Activated CD8-positive, alpha-beta memory T cell treated with anti-CD3 and anti-CD28 coated beads, Interleukin-2, amount 50 U/mL, for 24 hours (primary cell): ENCODE measurements around the gene ACP5.
A peak's percentile ranks its signal among the peaks of the same experiment; 100 is the strongest.
"Not testable (repeated sequence)": the region's sequence is repeated elsewhere in the genome, so short reads cannot be mapped to it uniquely, and the experiment has no call there.

ENCODE experiments used
- DNase-seq: peaks from one replicate; pipeline ENCODE4 v3.0.0-alpha.2; 2020; ENCODE audit errors: extremely low read depth

Gene ACP5

DNA sequence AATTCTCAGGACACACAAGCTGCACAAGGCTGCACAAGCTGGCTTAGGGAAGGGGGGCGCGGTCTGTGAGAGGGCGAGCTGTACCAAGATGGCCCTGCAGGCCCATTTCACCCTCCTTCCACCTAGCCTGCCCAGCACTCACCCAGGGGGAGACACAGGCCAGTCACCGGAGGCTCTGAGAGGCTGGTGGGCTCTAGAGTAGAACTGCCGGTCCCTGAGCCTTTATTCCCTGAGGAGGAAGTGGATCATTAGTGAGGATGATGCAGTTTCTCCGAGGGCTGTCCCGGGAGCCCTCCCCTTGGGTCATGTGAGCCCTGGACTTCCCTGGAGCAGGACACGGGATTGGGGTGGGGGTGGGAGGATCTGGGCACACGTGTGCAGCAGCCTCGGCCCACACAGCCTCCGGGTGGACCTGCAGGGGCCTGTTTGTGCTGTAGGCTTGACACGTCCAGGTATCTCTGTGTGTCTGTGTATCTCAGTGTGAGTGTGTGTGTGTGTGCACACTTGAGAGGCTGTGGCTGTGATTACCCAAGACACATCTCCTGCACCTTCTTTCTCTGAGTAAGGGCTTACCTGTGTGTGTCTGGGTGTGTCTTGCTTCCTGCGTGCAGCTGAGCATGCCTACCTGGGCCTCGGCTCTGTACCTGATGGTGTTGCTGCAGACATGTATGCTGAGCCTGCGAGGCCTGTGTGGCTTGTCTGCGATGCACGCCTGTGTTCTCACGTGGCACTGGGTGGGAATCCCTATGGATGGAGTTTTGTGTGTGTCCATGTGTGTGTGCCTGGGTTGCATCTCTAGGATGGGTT lies at the start of gene ACP5:
Gene ACP5 (minus strand): TSS at position 195 of the 807 bp plus-strand sequence. CDS start 328 bp downstream, outside the sequence.
- no peak for DNase-seq

DNA sequence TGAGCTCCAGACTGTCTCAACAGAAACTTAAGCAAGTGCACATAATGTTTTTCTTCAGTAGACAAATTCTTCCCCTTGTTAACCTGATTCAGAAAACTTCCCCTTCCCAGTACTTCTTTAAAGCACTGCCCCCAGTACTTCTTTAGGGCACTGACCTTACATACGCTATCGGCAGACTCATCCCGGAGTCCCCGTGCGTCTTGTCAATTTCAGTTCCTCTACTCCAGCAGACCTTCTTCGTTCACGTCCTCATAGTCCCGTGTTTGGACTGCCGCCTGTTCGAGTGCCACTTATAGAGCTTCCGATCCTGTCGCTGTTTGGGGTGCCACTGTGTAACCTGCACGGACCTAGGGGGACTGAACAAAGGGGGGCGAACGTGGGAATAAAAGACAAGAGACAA lies 48.8 kb upstream of the ACP5 start:
- DNase-seq = no peak

DNA sequence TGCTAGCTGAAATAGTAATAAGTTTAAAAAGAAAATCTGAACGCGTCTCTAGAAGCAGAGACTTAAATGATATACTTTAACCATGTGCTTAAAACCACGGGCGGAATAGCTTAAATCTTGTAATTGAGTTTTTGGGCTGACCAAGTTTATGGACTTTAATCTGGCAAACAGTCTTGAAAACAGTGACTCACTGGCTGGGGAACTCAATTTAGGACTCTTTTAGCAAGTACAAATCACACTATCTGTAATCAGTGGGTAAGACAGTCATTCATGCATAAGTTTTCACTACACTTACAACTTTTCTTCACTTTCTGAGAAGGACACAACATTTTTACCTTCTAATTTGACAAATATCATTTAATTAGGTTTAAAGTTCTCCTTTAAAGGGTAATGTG lies 46.6 kb upstream of the ACP5 start:
- no peak for DNase-seq

DNA sequence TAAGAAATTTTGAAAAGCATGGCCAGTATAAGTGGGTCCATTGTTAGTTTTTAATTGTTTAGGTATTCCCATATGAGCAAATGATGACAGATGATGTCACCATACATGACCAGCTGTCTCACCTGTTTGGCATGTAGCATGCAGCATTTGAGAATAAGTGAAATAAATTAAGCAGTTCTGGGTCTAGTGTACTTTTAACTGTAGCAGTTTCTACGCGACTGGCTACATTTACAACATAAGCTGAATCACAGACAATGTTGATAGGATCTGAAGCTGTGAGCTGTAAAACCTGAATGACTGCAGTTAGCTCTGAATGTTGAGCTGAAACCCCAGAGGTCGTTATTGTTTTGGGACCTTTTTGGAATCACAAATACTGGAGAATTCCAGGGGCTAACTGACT lies 45.0 kb upstream of the ACP5 start:
- not testable (repeated sequence) for DNase-seq

- DNase-seq = no peak
Measured at GRCh38 chr19:11620553-11620952, 43.1 kb upstream of the ACP5 start.

GRCh38 chr19:11617180-11618062 lies 40.0 kb upstream of the ACP5 start:
- no peak for DNase-seq

DNA sequence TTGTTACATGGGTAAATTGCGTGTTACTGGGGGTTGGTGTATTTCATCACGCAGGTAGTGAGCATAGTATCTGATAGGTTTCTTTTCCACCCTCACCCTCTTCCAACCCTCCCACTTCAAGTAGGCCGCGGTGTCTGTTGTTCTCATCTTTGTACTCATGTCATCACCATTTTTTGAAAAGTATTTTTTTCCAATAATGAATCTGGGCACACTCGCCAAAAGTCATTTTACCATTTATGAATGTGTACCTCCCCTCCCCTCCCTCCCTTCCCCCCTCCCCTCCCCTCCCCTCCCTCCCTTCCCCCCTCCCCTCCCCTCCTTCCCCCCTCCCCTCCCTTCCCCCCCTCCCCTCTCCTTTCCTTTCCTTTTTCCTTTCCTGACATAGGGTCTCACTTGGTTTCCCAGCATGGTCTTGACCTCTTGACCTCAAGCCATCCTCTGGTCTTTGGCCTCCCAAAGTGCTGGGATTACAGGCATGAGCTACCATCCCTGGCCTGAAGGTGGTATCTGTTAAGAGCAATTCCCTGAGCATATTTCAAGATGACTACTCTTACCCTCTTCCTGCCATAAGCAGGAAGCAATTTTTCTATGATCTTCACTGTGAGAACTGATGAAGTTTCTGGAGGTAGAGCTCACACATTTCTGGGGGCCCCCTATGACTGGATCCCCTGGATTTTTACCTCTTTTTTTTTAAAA lies 35.5 kb upstream of the ACP5 start:
- DNase-seq = no peak

GRCh38 chr19:11611730-11612129 lies 34.3 kb upstream of the ACP5 start:
- no peak for DNase-seq

GRCh38 chr19:11606484-11606883 lies 29.0 kb upstream of the ACP5 start:
- no peak for DNase-seq

GRCh38 chr19:11599704-11600103 lies 22.3 kb upstream of the ACP5 start:
- not testable (repeated sequence) for DNase-seq

GRCh38 chr19:11598746-11599145 lies 21.3 kb upstream of the ACP5 start:
- no peak for DNase-seq

DNA sequence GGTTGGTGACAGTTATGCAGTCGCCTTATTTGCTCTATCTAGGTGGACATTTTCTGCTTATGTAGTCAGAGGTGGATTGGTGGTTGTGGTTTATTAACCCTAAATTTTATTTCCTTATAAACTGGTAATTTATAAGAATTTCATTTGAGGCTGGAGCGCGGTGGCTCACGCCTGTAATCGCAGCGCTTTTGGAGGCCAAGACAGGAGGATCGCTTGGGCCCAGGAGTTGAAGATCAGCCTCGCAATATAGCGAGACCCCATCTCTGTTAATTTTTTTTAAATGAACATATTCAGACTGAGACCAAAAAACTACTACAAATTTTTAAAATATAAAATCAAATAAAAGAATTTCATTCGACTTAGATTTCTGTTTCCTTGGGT lies 20.6 kb upstream of the ACP5 start:
- DNase-seq = no peak

GRCh38 chr19:11597202-11598102 lies 20.0 kb upstream of the ACP5 start, which contains the start of gene ZNF627:
Gene ZNF627, plus strand, starts transcription at chr19:11597483. Its CDS starts 145 bp downstream, at chr19:11597628.
- peak; percentile 95 for DNase-seq

DNA sequence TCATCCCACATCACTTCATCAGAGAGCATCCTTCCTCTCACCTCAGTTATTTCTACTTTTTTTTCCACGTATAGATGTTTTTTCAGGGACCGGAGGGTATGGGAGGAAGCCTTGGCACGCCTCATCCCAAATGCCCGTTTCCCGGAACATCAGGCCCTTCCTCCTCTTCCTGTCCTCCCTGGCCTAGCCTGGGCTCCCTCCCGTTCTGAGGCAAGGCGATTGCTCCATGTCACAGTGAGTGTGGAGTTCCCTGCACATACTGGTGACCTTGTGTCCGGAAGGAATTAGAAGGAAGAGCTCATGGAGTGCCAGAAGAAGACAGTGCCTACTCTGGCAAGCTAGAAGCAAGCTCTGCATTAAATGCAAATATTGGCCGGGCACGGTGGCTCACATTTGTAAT lies 18.7 kb upstream of the ACP5 start:
- DNase-seq = no peak

DNA sequence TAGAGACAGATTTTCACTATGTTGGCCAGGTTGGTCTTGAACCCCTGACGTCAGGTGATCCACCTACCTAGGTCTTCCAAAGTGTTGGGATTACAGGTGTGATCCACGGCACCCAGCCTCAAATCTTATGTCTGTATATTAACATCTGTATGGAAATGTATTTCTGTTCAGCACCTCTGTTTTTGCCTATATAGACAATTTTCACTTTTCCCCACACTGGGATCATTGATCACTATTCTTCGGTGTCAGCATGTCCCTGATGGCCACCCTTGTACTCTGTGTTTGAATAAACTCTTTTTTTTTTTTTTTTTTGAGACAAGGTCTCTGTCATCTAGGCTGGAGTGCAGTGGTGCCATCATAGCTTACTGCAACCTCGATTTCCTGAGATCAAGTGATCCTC lies 16.6 kb upstream of the ACP5 start:
- no peak for DNase-seq

- DNase-seq = no peak
Measured at GRCh38 chr19:11587975-11588631, 10.7 kb upstream of the ACP5 start.

DNA sequence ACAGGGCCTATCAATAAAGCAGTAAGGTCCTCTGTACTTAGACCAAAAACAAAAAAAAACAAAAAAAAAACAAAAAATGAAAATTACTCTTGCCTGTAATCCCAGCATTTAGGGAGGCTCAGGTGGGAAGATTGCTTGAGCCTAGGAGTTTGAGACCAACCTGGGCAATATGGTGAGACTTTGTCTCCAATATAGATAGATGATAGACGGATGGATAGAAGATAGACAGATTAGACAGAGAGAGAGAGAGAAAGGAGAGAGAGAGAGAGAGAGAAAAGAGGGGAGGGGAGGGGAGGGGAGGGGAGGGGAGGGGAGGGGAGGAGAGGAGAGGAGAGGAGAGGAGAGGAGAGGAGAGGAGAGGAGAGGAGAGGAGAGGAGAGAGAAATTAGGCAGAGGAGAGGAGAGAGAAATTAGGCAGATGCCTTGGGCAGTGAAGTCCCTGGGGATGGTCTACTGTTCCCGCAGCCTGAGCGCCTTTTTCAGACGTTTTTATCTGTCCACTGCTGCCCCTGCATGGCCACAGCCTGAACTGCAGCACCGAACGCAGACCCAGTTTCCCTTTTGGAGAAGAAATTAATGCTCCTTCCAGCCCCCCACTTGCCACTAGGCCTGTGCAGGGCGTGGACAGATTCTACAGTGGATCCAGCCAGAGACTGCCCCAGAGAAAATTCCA lies 10.0 kb upstream of the ACP5 start:
- DNase-seq = peak; percentile 34

DNA sequence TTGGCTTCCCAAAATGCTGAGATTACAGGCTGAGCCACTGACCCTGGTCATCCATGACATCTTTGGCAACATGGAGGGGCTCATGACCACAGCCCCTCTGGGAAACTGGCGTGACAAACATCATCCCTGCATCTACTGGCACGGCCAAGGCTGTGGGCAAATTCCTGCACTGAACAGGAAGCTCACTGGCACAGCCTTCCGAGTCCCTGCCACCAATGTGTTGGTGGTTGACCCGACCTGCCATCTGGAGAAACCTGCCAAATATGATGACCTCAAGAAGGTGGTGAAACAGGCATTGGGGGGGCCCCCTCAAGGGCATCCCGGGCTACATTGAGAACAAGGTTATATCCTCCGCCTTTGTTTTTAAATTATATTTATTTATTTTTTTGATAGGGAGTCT lies 8.9 kb upstream of the ACP5 start:
- DNase-seq = no peak

GRCh38 chr19:11581740-11582139 lies 4.3 kb upstream of the ACP5 start:
- no peak for DNase-seq

GRCh38 chr19:11580116-11580515 lies 2.7 kb upstream of the ACP5 start:
- DNase-seq = no peak
